ENCODE data around the gene GNAO1.

- TF ChIP-seq CTCF (conservative IDR thresholded peaks at IDR 0.05; ENCODE audit: low read depth, low read length): no peak
- TF ChIP-seq EZH2 (IDR thresholded peaks at IDR 0.05; ENCODE audit: borderline replicate concordance, low read depth, low read length, poor library complexity, severe bottlenecking): no peak
Observed at GRCh38 chr16:56259425-56259779, 68.1 kb downstream of the GNAO1 start.
